GM19463 (cell line): Measurements from ENCODE around the gene SLC37A4.
A peak's percentile ranks its signal among the peaks of the same experiment; 100 is the strongest.
"Not testable (repeated sequence)": the region's sequence is repeated elsewhere in the genome, so short reads cannot be mapped to it uniquely, and the experiment has no call there.

Source experiments
- ATAC-seq: cut with Tn5 transposase; IDR thresholded peaks from one replicate; pipeline ENCODE4 v1.9.1; 2021; ENCODE audit warnings: mild to moderate bottlenecking, moderate library complexity; ENCODE audit not compliant: unreplicated experiment

Gene SLC37A4

GRCh38 chr11:119042927-119043326 lies 12.2 kb upstream of the SLC37A4 start:
- ATAC-seq, result no peak

GRCh38 chr11:119041821-119042514 lies 11.3 kb upstream of the SLC37A4 start:
- no peak for ATAC-seq

- ATAC-seq, result not testable (repeated sequence)
These were observed 8.8 kb upstream of the SLC37A4 start for GRCh38 chr11:119039471-119039870.

- ATAC-seq, result no peak
These were observed 8.2 kb upstream of the SLC37A4 start for GRCh38 chr11:119038884-119039283.

- no peak for ATAC-seq
These were observed 4.1 kb upstream of the SLC37A4 start for GRCh38 chr11:119034813-119035212.

- ATAC-seq, result not testable (repeated sequence)
These were observed 2.7 kb upstream of the SLC37A4 start for GRCh38 chr11:119033421-119033820.

GRCh38 chr11:119031912-119032280 lies 1.2 kb upstream of the SLC37A4 start:
- no peak for ATAC-seq

GRCh38 chr11:119030029-119030328 lies 698 bp downstream of the SLC37A4 start:
- peak; percentile 9 for ATAC-seq

GRCh38 chr11:119029340-119030028 lies 1.2 kb downstream of the SLC37A4 start:
- peak; percentile 13 for ATAC-seq

- ATAC-seq, result no peak
These were observed 1.7 kb downstream of the SLC37A4 start for GRCh38 chr11:119029069-119029339.

- ATAC-seq, result no peak
These were observed 2.2 kb downstream of the SLC37A4 start for GRCh38 chr11:119028346-119029068.

GRCh38 chr11:119027561-119028345 lies 2.9 kb downstream of the SLC37A4 start:
- no peak for ATAC-seq

GRCh38 chr11:119026970-119027369 lies 3.7 kb downstream of the SLC37A4 start:
- no peak for ATAC-seq

GRCh38 chr11:119025978-119026766 lies 4.5 kb downstream of the SLC37A4 start:
- ATAC-seq, result no peak

- no peak for ATAC-seq
These were observed 5.1 kb downstream of the SLC37A4 start for GRCh38 chr11:119025541-119025940.

GRCh38 chr11:119025099-119025473 lies 5.6 kb downstream of the SLC37A4 start:
- no peak for ATAC-seq

- no peak for ATAC-seq
These were observed 6.1 kb downstream of the SLC37A4 start for GRCh38 chr11:119024430-119025098.

GRCh38 chr11:119023741-119024140 lies 6.9 kb downstream of the SLC37A4 start:
- no peak for ATAC-seq

- no peak for ATAC-seq
These were observed 9.0 kb downstream of the SLC37A4 start for GRCh38 chr11:119021631-119022030.

- ATAC-seq, result no peak
These were observed 10.7 kb downstream of the SLC37A4 start for GRCh38 chr11:119019996-119020395.
